Upper lobe of left lung (tissue), 6 donors: Measurements from ENCODE around the gene STN1. TPM values are rescaled to one million over a fixed set of nuclear protein-coding genes. Genes with fewer than 3 reads are reported as not detected.

ENCODE experiments used
- ATAC-seq, 2 donors: fragments of 200-7000 bp; cut with Tn5 transposase; one replicate each; pipeline ENCODE4 v1.9.1; 2022; ENCODE audit warnings: mild to moderate bottlenecking in 2 of 2, moderate library complexity in 2 of 2; ENCODE audit not compliant: low FRiP score in 2 of 2
- DNase-seq, 2 donors: peaks; one replicate each; pipeline ENCODE4 v3.0.0-alpha.2; 2019 to 2020
- H3K27ac ChIP-seq, 4 donors: fragments of 200-600 bp; sonication (generic); one replicate each; pipeline ENCODE4 v1.5.1; 2016 to 2019
- H3K27me3 ChIP-seq, 4 donors: fragments of 200-600 bp; sonication (generic); one replicate each; pipeline ENCODE4 v1.5.1; 2017 to 2019
- H3K36me3 ChIP-seq, 4 donors: fragments of 200-600 bp; sonication (generic); one replicate each; pipeline ENCODE4 v1.5.1; 2016 to 2019
- H3K4me1 ChIP-seq, 4 donors: fragments of 200-600 bp; sonication (generic); one replicate each; pipeline ENCODE4 v1.5.1; 2018 to 2019
- H3K4me3 ChIP-seq, 4 donors: fragments of 200-600 bp; sonication (generic); one replicate each; pipeline ENCODE4 v1.5.1; 2017 to 2019; ENCODE audit warnings: mild to moderate bottlenecking in 2 of 4, moderate library complexity in 1 of 4
- H3K9me3 ChIP-seq, 4 donors: fragments of 200-600 bp; sonication (generic); one replicate each; pipeline ENCODE4 v1.5.1; 2018 to 2019
- EP300 ChIP-seq, 4 donors: sonication (generic); formaldehyde crosslinking; IDR thresholded peaks; one replicate each; pipeline ENCODE4 v1.5.1; 2017; ENCODE audit warnings: antibody characterized with exemption in 4 of 4, control low read depth in 2 of 4
- POLR2A ChIP-seq, 4 donors: fragments of 450-650 bp; IDR thresholded peaks; one replicate each; pipeline ENCODE4 v1.5.1; 2016 to 2017; ENCODE audit warnings: antibody characterized with exemption in 4 of 4, mild to moderate bottlenecking in 2 of 4
- POLR2AphosphoS5 ChIP-seq, 2 donors: sonication (generic); formaldehyde crosslinking; IDR thresholded peaks; one replicate each; pipeline ENCODE4 v1.5.1; 2017; ENCODE audit warnings: antibody characterized with exemption in 2 of 2
- WGBS, 2 donors: methylation state at CpG; one replicate each; pipeline ENCODE4 v1.1.5; 2017 to 2018; 5-methylcytosine and 5-hydroxymethylcytosine counted together
- total RNA-seq, 6 donors: library from RNA; depleted of rRNA in 4 of 6; stranded (reverse); fragments of >200 nt in 4 of 6; gene quantifications; one replicate each; pipeline versions ENCODE4 v1.1.0 to v1.2.1, GENCODE V29; 2016 to 2021
- TF ChIP-seq, protein P1 (sequence below), 6 experiments: fragments of 450-650 bp in 4 of 6; fragments of 200-600 bp in 2 of 6; sonication (generic) in 2 of 6; IDR thresholded peaks; one replicate each; pipeline ENCODE4 v1.5.1; 2016 to 2019; ENCODE audit warnings: antibody characterized with exemption in 6 of 6
- donor health status: DM: no; HTN: no; CAD: no; lungs with moderate emphysema.
- donor health status: DM: no; HTN: yes; CAD: no; lungs with severe emphysema.

Gene STN1
- total RNA-seq, 6 donors from 2014 or later, result 36.3 to 71.4 (median 53.4) TPM

DNA sequence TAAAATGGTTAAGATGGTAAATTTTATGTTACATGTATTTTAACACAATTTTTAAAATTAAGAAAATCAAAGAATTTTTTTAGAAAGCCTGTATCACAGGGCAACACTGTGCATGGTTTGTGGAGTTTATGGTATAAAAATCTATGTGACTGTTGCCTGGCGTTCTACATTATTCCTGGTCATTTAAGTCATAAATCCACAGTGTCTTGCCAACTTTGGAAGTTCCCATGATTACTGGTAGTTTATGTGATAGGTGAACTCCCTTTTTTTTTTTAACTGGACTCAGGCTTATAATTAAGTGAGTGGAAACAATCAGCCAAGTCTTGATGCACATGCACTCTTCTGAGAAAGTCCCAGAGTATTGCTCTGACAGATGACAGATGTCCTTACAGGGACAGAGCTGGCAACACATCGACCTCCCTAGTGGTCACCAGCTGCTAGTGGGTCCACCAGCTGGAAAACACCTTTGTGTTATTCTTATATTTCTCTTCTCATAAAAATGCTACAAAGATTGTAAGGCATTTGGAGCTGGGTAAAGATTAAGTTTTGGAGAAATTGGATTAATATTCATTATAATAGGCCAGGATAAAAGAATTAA, 8.8 kb upstream of the STN1 start:
- Histone ChIP-seq H3K4me1 (peaks cover 0 to 1% (median 0%) of the 10 kb centered on the region in 4 donors), H3K4me3 (no peak overlapping the region), H3K9me3 (no peaks in the 10 kb centered on the region), H3K27me3 (no peaks in the 10 kb centered on the region), H3K36me3 (no peaks in the 10 kb centered on the region), H3K27ac (no peak overlapping the region)
- DNase-seq (no peak), ATAC-seq (no peak)
- TF ChIP-seq, protein P1, sequence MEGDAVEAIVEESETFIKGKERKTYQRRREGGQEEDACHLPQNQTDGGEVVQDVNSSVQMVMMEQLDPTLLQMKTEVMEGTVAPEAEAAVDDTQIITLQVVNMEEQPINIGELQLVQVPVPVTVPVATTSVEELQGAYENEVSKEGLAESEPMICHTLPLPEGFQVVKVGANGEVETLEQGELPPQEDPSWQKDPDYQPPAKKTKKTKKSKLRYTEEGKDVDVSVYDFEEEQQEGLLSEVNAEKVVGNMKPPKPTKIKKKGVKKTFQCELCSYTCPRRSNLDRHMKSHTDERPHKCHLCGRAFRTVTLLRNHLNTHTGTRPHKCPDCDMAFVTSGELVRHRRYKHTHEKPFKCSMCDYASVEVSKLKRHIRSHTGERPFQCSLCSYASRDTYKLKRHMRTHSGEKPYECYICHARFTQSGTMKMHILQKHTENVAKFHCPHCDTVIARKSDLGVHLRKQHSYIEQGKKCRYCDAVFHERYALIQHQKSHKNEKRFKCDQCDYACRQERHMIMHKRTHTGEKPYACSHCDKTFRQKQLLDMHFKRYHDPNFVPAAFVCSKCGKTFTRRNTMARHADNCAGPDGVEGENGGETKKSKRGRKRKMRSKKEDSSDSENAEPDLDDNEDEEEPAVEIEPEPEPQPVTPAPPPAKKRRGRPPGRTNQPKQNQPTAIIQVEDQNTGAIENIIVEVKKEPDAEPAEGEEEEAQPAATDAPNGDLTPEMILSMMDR (IDR thresholded peaks at IDR 0.05), result no peak
- TF ChIP-seq POLR2A (IDR thresholded peaks at IDR 0.05), result no peak
- no peak for TF ChIP-seq EP300 (IDR thresholded peaks at IDR 0.05)
- TF ChIP-seq POLR2AphosphoS5 (IDR thresholded peaks at IDR 0.05), result no peak
- WGBS, 2 donors, result 68 to 85% methylated on average over 2 of the region's 2 CpGs

GRCh38 chr10:103925591-103925990, 7.6 kb upstream of the STN1 start:
- no peaks in the 10 kb centered on the region for H3K27me3 ChIP-seq
- ATAC-seq (no peak), DNase-seq (no peak)
- H3K9me3 ChIP-seq, result no peaks in the 10 kb centered on the region
- peaks cover 0 to 6% (median 0%) of the 10 kb centered on the region in 4 donors for H3K4me1 ChIP-seq
- WGBS, 2 donors, result 83 to 96% methylated on average over 1 of the region's 1 CpG
- TF ChIP-seq, protein P1 (IDR thresholded peaks at IDR 0.05), result no peak
- TF ChIP-seq POLR2A (IDR thresholded peaks at IDR 0.05) (no peak), POLR2AphosphoS5 (IDR thresholded peaks at IDR 0.05) (no peak), EP300 (IDR thresholded peaks at IDR 0.05) (no peak)
- H3K27ac ChIP-seq, result no peak overlapping the region
- H3K36me3 ChIP-seq, result no peaks in the 10 kb centered on the region
- H3K4me3 ChIP-seq, result no peak overlapping the region

GRCh38 chr10:103923502-103923901, 5.5 kb upstream of the STN1 start:
- ATAC-seq, result no peak

GRCh38 chr10:103922659-103923058, 4.7 kb upstream of the STN1 start:
- no peak for TF ChIP-seq POLR2A (IDR thresholded peaks at IDR 0.05)
- TF ChIP-seq, protein P1 (IDR thresholded peaks at IDR 0.05), result no peak
- WGBS, 2 donors, result 96 to 98% methylated on average over 2 of the region's 2 CpGs

More at GRCh38 chr10:103923502-103923901, 5.5 kb upstream of the STN1 start:
- no peaks in the 10 kb centered on the region for H3K27me3 ChIP-seq
- WGBS, 2 donors, result 67 to 72% methylated on average over 3 of the region's 3 CpGs
- TF ChIP-seq, protein P1 (IDR thresholded peaks at IDR 0.05), result no peak
- TF ChIP-seq POLR2AphosphoS5 (IDR thresholded peaks at IDR 0.05), result no peak
- TF ChIP-seq EP300 (IDR thresholded peaks at IDR 0.05), result no peak
- TF ChIP-seq POLR2A (IDR thresholded peaks at IDR 0.05), result no peak
- no peaks in the 10 kb centered on the region for H3K9me3 ChIP-seq
- H3K36me3 ChIP-seq, result no peaks in the 10 kb centered on the region
- H3K27ac ChIP-seq, result no peak overlapping the region
- H3K4me3 ChIP-seq, result no peak overlapping the region
- H3K4me1 ChIP-seq, result peaks cover 4 to 11% (median 6%) of the 10 kb centered on the region in 4 donors
- DNase-seq, result no peak

DNA sequence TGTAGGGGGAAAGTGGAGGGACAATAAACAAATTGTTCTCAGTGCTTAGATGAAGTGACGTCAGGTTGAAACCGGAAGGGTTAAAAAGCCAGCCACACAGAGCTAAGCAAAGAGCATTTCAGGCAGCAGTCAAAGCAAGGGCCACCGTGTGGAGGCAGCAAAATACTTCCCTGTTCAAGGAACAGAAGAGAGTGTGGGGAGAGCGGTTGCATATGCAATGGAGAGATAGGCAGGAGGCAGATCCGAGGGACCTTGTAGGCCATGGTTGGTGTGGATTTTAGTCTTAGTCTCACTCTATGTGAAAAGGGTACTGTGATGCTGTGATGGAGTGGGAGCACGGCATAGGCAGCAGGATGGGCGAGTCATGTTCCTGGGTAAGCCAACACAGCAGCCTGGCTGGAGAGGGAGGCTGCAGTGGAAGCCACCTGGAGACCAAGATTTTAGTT, 3.8 kb upstream of the STN1 start:
- WGBS, 2 donors, result 39 to 46% methylated on average over 7 of the region's 7 CpGs
- peak in 1 of 2 donors; percentile 41 for DNase-seq
- Histone ChIP-seq H3K36me3 (no peaks in the 10 kb centered on the region), H3K9me3 (no peaks in the 10 kb centered on the region), H3K27ac (no peak overlapping the region), H3K4me1 (peaks cover 11 to 22% (median 13%) of the 10 kb centered on the region in 4 donors), H3K27me3 (no peaks in the 10 kb centered on the region), H3K4me3 (no peak overlapping the region)
- ATAC-seq, result no peak
- TF ChIP-seq, protein P1 (IDR thresholded peaks at IDR 0.05), result no peak
- no peak for TF ChIP-seq POLR2A (IDR thresholded peaks at IDR 0.05)
- no peak for TF ChIP-seq POLR2AphosphoS5 (IDR thresholded peaks at IDR 0.05)
- TF ChIP-seq EP300 (IDR thresholded peaks at IDR 0.05), result no peak

More at GRCh38 chr10:103922659-103923058, 4.7 kb upstream of the STN1 start:
- Histone ChIP-seq H3K4me3 (no peak overlapping the region), H3K27me3 (no peaks in the 10 kb centered on the region), H3K9me3 (no peaks in the 10 kb centered on the region), H3K27ac (no peak overlapping the region), H3K36me3 (no peaks in the 10 kb centered on the region), H3K4me1 (peaks cover 5 to 13% (median 7%) of the 10 kb centered on the region in 4 donors)
- ATAC-seq, result no peak
- DNase-seq, result no peak
